Activated naive CD8-positive, alpha-beta T cell treated with anti-CD3 and anti-CD28 coated beads for 36 hours (primary cell): ENCODE measurements around the gene ARHGAP22. TPM values are rescaled to one million over a fixed set of nuclear protein-coding genes. Genes with fewer than 3 reads are reported as not detected.

Experiments used
- DNase-seq: peaks from one replicate; pipeline ENCODE4 v3.0.0; 2021
- H3K27ac Mint-ChIP-seq: one replicate; pipeline ENCODE4 v1.8.0; 2022; ENCODE audit warnings: mild to moderate bottlenecking, moderate library complexity, mixed read lengths
- H3K27me3 Mint-ChIP-seq: one replicate; pipeline ENCODE4 v1.8.0; 2022; ENCODE audit warnings: mild to moderate bottlenecking, mixed read lengths
- H3K36me3 Mint-ChIP-seq: one replicate; pipeline ENCODE4 v1.8.0; 2021; ENCODE audit warnings: mild to moderate bottlenecking, mixed read lengths
- H3K4me1 Mint-ChIP-seq: one replicate; pipeline ENCODE4 v1.8.0; 2021; ENCODE audit warnings: mixed read lengths
- H3K4me3 Mint-ChIP-seq: one replicate; pipeline ENCODE4 v1.8.0; 2022; ENCODE audit warnings: mild to moderate bottlenecking, moderate library complexity, mixed read lengths
- H3K9me3 Mint-ChIP-seq: one replicate; pipeline ENCODE4 v1.8.0; 2022; ENCODE audit warnings: mixed read lengths
- total RNA-seq, 2 experiments: library from RNA; stranded (reverse); gene quantifications; one replicate each; pipeline ENCODE4 v1.2.3, GENCODE V29; 2021

The ARHGAP22 gene
- total RNA-seq, 2 experiments from 2014 or later: not detected

GRCh38 chr10:48493083-48493871 lies 111.6 kb downstream of the ARHGAP22 start:
- H3K9me3 Mint-ChIP-seq: no peaks in the 10 kb centered on the region
- no peaks in the 10 kb centered on the region for H3K36me3 Mint-ChIP-seq
- H3K27me3 Mint-ChIP-seq: peaks cover 19% of the 10 kb centered on the region
- no peak for DNase-seq
- no peak overlapping the region for H3K4me3 Mint-ChIP-seq
- H3K4me1 Mint-ChIP-seq: peaks cover 15% of the 10 kb centered on the region
- H3K27ac Mint-ChIP-seq: no peak overlapping the region

DNA sequence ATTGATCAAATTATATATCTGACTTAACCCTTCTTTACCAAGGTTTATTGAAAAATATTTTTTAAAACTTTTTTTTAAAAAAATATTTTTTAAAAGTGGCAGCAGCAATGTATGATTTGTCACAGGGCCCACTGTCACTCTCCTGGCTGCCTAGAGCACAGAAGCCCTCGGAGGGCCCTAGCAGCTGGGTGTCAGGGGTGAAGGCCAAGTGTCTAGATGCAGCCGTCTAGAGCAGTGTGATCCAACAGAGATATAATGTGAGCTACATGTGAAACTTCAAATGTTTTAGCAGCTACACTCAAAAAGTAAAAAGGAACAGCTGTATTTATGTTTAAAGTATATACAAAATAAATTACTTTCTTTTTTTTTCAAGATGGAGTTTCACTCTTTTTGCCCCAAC lies 112.7 kb downstream of the ARHGAP22 start:
- Mint-ChIP-seq H3K4me3 (no peak overlapping the region), H3K9me3 (no peaks in the 10 kb centered on the region), H3K36me3 (no peaks in the 10 kb centered on the region), H3K27me3 (peaks cover 20% of the 10 kb centered on the region), H3K4me1 (peaks cover 15% of the 10 kb centered on the region), H3K27ac (no peak overlapping the region)
- no peak for DNase-seq

DNA sequence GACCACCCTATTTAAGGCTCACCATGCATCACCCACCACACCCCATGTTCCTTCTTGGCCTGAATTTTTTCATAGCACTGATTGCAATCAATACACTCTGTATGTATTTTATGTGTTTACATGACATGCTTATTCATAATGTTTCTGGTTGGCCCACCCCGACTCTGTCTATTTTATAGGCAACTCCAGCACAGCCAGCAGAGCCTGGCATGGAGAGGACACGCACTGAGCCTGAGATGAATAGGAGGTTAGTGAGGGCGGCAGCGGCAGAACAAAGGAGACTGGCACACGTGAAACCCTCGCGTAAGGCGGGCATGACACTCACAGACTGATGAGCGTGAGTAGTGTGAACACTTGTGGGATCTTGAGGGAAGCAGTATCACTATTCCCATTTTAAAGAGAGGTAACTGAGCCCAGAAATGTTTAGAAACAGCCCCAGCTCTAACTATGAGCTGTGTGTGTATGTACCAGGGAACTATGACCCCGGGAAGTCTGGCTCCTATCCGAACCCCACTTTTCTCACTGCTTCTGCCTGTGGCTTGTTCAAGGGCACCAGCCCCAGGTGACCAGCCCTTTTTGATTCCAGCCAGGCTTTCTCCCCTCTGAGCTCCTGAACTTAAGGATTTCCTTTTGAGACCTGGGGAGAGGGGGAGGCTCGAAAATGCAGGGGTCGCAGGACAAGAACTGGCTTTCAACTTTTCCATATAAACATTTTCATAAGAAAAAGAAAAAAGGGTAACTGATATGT lies 113.3 kb downstream of the ARHGAP22 start:
- Mint-ChIP-seq H3K36me3 (no peaks in the 10 kb centered on the region), H3K27me3 (peaks cover 18% of the 10 kb centered on the region), H3K9me3 (no peaks in the 10 kb centered on the region), H3K4me3 (no peak overlapping the region), H3K27ac (no peak overlapping the region), H3K4me1 (peaks cover 15% of the 10 kb centered on the region)
- DNase-seq: no peak

DNA sequence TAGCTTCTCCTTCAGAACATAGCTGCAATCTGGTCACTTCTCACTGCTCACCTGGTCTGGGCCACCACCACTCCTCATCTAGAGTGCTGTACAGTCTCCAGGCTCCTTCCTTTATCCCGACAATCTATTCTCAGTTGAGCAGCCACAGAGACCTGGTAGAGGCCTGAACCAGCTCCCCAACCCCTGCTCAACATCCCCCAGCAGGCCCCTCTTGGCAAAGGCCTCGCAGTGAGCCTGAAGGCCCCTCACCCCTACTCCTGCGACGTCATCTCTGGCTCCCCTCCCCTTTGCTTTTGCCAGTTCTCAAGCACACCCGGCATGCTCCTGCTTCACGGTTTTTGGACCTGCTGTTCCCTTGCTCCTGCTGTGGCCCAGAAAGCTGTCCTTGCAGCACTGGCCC lies 113.9 kb downstream of the ARHGAP22 start:
- Mint-ChIP-seq H3K27me3 (peaks cover 18% of the 10 kb centered on the region), H3K9me3 (no peaks in the 10 kb centered on the region), H3K36me3 (no peaks in the 10 kb centered on the region), H3K4me3 (no peak overlapping the region), H3K27ac (no peak overlapping the region), H3K4me1 (peaks cover 15% of the 10 kb centered on the region)
- no peak for DNase-seq

DNA sequence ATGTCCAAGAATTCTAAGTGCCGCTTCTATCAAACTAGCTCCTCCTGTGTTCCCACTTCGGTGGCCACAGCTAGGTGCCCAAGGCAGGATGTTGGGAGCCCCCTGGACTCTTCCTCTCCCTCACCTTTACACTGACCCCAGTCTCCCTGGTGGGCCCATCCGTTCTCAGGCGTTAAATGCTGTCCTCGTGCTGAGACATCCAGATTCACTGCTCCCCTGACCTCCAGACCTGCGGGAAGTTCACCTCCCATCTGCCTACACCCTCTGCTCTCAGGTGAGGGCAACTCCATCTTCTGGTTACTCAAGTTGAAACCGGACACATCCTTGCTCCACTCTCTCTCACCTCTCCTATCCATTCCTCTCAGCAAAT lies 114.3 kb downstream of the ARHGAP22 start:
- no peak overlapping the region for H3K4me3 Mint-ChIP-seq
- H3K36me3 Mint-ChIP-seq: no peaks in the 10 kb centered on the region
- peaks cover 18% of the 10 kb centered on the region for H3K27me3 Mint-ChIP-seq
- H3K4me1 Mint-ChIP-seq: peaks cover 15% of the 10 kb centered on the region
- no peaks in the 10 kb centered on the region for H3K9me3 Mint-ChIP-seq
- no peak overlapping the region for H3K27ac Mint-ChIP-seq
- no peak for DNase-seq

GRCh38 chr10:48489099-48489498 lies 115.8 kb downstream of the ARHGAP22 start:
- Mint-ChIP-seq H3K4me1 (peaks cover 6% of the 10 kb centered on the region), H3K36me3 (no peaks in the 10 kb centered on the region), H3K27ac (no peak overlapping the region), H3K9me3 (no peaks in the 10 kb centered on the region), H3K27me3 (peaks cover 16% of the 10 kb centered on the region), H3K4me3 (no peak overlapping the region)
- DNase-seq: no peak

GRCh38 chr10:48487244-48487643 lies 117.6 kb downstream of the ARHGAP22 start:
- H3K27me3 Mint-ChIP-seq: peaks cover 16% of the 10 kb centered on the region
- no peaks in the 10 kb centered on the region for H3K9me3 Mint-ChIP-seq
- H3K4me3 Mint-ChIP-seq: no peak overlapping the region
- DNase-seq: no peak
- H3K27ac Mint-ChIP-seq: no peak overlapping the region
- H3K4me1 Mint-ChIP-seq: no peaks in the 10 kb centered on the region
- H3K36me3 Mint-ChIP-seq: no peaks in the 10 kb centered on the region

DNA sequence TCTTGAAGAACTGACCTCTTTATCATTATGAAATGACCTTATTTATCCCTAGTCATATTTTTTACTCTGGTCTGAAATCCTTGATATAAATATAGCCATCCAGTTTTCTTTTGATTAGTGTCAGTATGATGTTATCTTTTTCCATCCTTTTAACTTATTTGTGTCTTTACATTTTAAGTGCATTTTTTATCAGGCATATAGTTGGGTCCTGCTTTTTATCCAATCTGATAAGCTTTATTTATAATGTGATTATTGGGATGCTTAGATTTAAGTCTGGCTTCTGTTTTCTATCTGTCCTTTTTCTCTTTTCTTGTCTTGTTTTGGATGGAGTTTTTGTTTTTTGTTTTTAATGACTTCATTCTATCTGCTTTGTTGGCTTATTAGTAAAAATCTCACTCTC lies 119.2 kb downstream of the ARHGAP22 start:
- Mint-ChIP-seq H3K4me1 (no peaks in the 10 kb centered on the region), H3K27me3 (peaks cover 14% of the 10 kb centered on the region), H3K9me3 (no peaks in the 10 kb centered on the region), H3K36me3 (no peaks in the 10 kb centered on the region), H3K4me3 (no peak overlapping the region), H3K27ac (no peak overlapping the region)
- no peak for DNase-seq

GRCh38 chr10:48484911-48485310 lies 120.0 kb downstream of the ARHGAP22 start:
- H3K27me3 Mint-ChIP-seq: peaks cover 13% of the 10 kb centered on the region
- no peak overlapping the region for H3K27ac Mint-ChIP-seq
- no peaks in the 10 kb centered on the region for H3K4me1 Mint-ChIP-seq

GRCh38 chr10:48482207-48482606 lies 122.7 kb downstream of the ARHGAP22 start:
- peaks cover 11% of the 10 kb centered on the region for H3K27me3 Mint-ChIP-seq
- DNase-seq: no peak
- no peaks in the 10 kb centered on the region for H3K4me1 Mint-ChIP-seq
- no peak overlapping the region for H3K4me3 Mint-ChIP-seq
- H3K27ac Mint-ChIP-seq: no peak overlapping the region
- no peaks in the 10 kb centered on the region for H3K36me3 Mint-ChIP-seq
- H3K9me3 Mint-ChIP-seq: no peaks in the 10 kb centered on the region

More at GRCh38 chr10:48484911-48485310, 120.0 kb downstream of the ARHGAP22 start:
- no peak overlapping the region for H3K4me3 Mint-ChIP-seq
- H3K36me3 Mint-ChIP-seq: no peaks in the 10 kb centered on the region
- no peaks in the 10 kb centered on the region for H3K9me3 Mint-ChIP-seq
- no peak for DNase-seq

DNA sequence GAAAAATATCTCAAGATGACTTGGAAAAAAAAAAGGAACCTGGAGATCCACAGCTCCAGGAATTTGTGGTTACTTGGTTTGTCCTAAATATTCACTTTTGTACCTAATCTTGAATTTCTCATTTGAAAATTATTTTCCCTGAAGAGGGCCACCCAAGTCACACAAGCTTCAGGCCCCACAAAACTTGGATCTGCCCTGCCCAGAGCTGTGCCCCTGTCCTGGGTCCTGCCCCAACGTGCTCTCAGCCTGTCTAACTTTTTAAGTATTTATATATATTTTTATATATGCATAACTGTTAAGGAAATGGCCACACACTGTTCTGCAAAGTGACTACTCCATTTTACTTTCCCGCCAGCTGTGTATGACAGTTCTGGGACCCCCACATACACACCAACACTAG lies 123.5 kb downstream of the ARHGAP22 start:
- H3K27ac Mint-ChIP-seq: no peak overlapping the region
- no peaks in the 10 kb centered on the region for H3K36me3 Mint-ChIP-seq
- no peaks in the 10 kb centered on the region for H3K4me1 Mint-ChIP-seq
- no peaks in the 10 kb centered on the region for H3K9me3 Mint-ChIP-seq
- no peak overlapping the region for H3K4me3 Mint-ChIP-seq
- DNase-seq: no peak
- H3K27me3 Mint-ChIP-seq: peaks cover 6% of the 10 kb centered on the region

DNA sequence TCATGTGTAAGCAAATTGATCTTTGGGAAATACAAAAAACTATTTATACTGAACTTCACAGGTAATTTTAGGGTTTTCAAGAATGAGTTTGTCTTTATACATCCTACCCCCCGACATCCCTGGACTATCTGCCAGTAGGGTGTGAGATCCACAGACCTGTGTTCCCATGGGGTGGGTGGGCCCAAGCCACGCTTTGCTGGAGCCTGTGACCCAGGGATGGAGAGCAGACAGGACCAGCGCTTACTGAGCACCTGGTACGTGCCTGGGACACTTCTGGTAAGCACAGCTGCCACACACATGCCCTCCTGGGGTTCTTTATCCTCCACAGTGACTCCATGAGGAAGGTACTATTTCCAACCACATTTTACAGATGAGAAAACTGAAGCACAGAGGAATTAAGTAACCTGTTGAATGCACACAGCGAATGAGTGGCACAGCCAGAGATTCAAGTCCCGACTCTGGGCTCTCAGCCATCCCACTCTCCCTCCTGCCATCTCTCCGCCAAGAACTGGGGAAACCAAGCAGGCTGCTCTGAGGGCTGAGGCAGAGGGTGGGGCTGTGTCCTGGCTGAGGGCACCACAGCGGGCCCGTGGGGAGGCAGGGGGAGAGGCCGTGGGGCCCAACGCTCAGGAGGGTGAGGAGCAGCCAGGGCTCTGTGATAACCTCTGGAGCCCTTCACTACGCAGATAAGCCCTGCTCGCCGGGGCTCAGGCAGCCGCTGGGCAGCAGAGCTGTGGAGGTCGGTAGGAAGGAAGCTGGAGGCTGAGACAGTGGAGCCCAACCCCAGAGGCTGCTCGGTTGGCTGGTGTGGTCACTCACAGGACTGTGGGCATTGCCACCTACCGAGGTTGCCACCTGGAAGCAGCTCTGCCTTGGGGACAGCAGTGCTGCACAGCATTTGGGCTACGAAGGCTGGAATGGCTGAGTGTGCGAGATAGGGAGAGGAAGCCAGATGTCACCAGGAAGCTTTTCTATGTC lies 124.2 kb downstream of the ARHGAP22 start:
- Mint-ChIP-seq H3K27me3 (peaks cover 6% of the 10 kb centered on the region), H3K36me3 (no peaks in the 10 kb centered on the region), H3K4me3 (no peak overlapping the region), H3K9me3 (no peaks in the 10 kb centered on the region), H3K4me1 (no peaks in the 10 kb centered on the region), H3K27ac (no peak overlapping the region)
- DNase-seq: no peak

- Mint-ChIP-seq H3K4me3 (no peak overlapping the region), H3K9me3 (no peaks in the 10 kb centered on the region), H3K4me1 (no peaks in the 10 kb centered on the region), H3K27me3 (no peaks in the 10 kb centered on the region), H3K36me3 (no peaks in the 10 kb centered on the region), H3K27ac (no peak overlapping the region)
- no peak for DNase-seq
These were observed 125.7 kb downstream of the ARHGAP22 start for GRCh38 chr10:48478980-48479811.

- H3K4me3 Mint-ChIP-seq: no peak overlapping the region
- DNase-seq: no peak
- H3K27me3 Mint-ChIP-seq: no peaks in the 10 kb centered on the region
- no peaks in the 10 kb centered on the region for H3K9me3 Mint-ChIP-seq
- no peak overlapping the region for H3K27ac Mint-ChIP-seq
- H3K36me3 Mint-ChIP-seq: no peaks in the 10 kb centered on the region
- H3K4me1 Mint-ChIP-seq: no peaks in the 10 kb centered on the region
These were observed 126.4 kb downstream of the ARHGAP22 start for GRCh38 chr10:48478469-48478868.
